ENCODE measurements around the gene ESYT3. TPM values are rescaled to one million over a fixed set of nuclear protein-coding genes. Genes with fewer than 3 reads are reported as not detected.
"Not testable (repeated sequence)": the region's sequence is repeated elsewhere in the genome, so short reads cannot be mapped to it uniquely, and the experiment has no call there.

The ESYT3 gene
- polyA plus RNA-seq, 4 donors, result 0.22 to 1.4 (median 0.31) TPM; not detected in 1

DNA sequence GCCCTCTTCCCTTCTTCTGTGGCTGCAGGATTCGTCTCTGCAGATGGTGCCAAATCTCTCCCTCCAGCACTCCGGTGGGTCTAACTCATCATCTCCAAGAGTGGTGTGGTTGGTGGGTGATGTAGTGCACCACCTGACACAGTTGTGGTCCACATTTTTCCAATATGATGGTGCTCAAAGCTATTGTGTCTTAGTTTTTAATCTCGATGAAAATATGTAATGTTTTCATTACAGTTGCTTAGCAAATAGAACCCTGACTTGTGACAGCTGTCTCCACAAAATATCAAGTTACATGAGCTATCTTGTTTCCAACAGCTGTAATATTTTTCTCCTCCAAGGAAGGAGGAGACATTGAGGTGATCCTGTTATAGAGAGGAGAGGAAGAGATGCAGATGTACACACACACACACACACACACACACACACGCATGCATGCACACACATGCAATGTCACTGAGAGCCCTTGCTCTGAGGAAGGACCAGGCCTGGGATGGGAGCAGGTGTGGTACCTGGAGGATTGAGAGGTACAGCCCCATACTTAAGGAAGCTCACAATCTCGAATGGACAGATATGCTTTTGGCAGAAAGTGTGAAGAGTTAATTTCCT lies 15.7 kb upstream of the ESYT3 start:
- WGBS, 3 donors, result 65 to 73% (median 68%) methylated on average over 5 of the region's 5 CpGs
- no peak overlapping the region for H3K4me3 ChIP-seq (ENCODE audit: low read depth in 1 of 3, low read length in 3 of 3)
- H3K27ac ChIP-seq (ENCODE audit: low read depth in 1 of 3, low read length in 2 of 3), result no peak overlapping the region
- DNase-seq (no peak), FAIRE-seq (no peak)
- no peaks in the 10 kb centered on the region for H3K36me3 ChIP-seq (ENCODE audit: control insufficient read depth in 3 of 3, insufficient read depth in 2 of 3, low read depth in 1 of 3, low read length in 3 of 3)
- peaks cover 0 to 3% (median 0%) of the 10 kb centered on the region in 3 donors for H3K27me3 ChIP-seq (ENCODE audit: control insufficient read depth in 3 of 3, insufficient read depth in 3 of 3, low read length in 3 of 3)
- peaks cover 0 to 4% of the 10 kb centered on the region in 2 donors for H3K9me3 ChIP-seq (ENCODE audit: control insufficient read depth in 2 of 2, insufficient read depth in 1 of 2, low read depth in 1 of 2, low read length in 1 of 2)
- H3K4me1 ChIP-seq (ENCODE audit: control insufficient read depth in 3 of 3, insufficient read depth in 2 of 3, low read depth in 1 of 3, low read length in 2 of 3), result no peaks in the 10 kb centered on the region

- H3K27ac ChIP-seq (ENCODE audit: low read depth in 1 of 3, low read length in 2 of 3), result no peak overlapping the region
- no peaks in the 10 kb centered on the region for H3K27me3 ChIP-seq (ENCODE audit: control insufficient read depth in 3 of 3, insufficient read depth in 3 of 3, low read length in 3 of 3)
- no peak for DNase-seq
- no peak overlapping the region for H3K4me3 ChIP-seq (ENCODE audit: low read depth in 1 of 3, low read length in 3 of 3)
- WGBS, 3 donors, result 80 to 100% (median 88%) methylated on average over 1 of the region's 1 CpG
- FAIRE-seq, result no peak
- peaks cover 0 to 4% of the 10 kb centered on the region in 2 donors for H3K9me3 ChIP-seq (ENCODE audit: control insufficient read depth in 2 of 2, insufficient read depth in 1 of 2, low read depth in 1 of 2, low read length in 1 of 2)
- H3K4me1 ChIP-seq (ENCODE audit: control insufficient read depth in 3 of 3, insufficient read depth in 2 of 3, low read depth in 1 of 3, low read length in 2 of 3), result no peaks in the 10 kb centered on the region
- H3K36me3 ChIP-seq (ENCODE audit: control insufficient read depth in 3 of 3, insufficient read depth in 2 of 3, low read depth in 1 of 3, low read length in 3 of 3), result no peaks in the 10 kb centered on the region
These were observed 11.1 kb upstream of the ESYT3 start for GRCh38 chr3:138423316-138423715.

- Histone ChIP-seq H3K4me1 (ENCODE audit: control insufficient read depth in 3 of 3, insufficient read depth in 2 of 3, low read depth in 1 of 3, low read length in 2 of 3) (no peaks in the 10 kb centered on the region), H3K9me3 (ENCODE audit: control insufficient read depth in 2 of 2, insufficient read depth in 1 of 2, low read depth in 1 of 2, low read length in 1 of 2) (peaks cover 0 to 4% of the 10 kb centered on the region in 2 donors), H3K27ac (ENCODE audit: low read depth in 1 of 3, low read length in 2 of 3) (no peak overlapping the region), H3K4me3 (ENCODE audit: low read depth in 1 of 3, low read length in 3 of 3) (no peak overlapping the region), H3K27me3 (ENCODE audit: control insufficient read depth in 3 of 3, insufficient read depth in 3 of 3, low read length in 3 of 3) (peaks cover 0 to under 1% (median 0%) of the 10 kb centered on the region in 3 donors), H3K36me3 (ENCODE audit: control insufficient read depth in 3 of 3, insufficient read depth in 2 of 3, low read depth in 1 of 3, low read length in 3 of 3) (no peaks in the 10 kb centered on the region)
- 87 to 90% (median 88%) methylated on average over 2 of the region's 2 CpGs for WGBS, 3 donors
- DNase-seq (no peak), FAIRE-seq (no peak)
These were observed 10.1 kb upstream of the ESYT3 start for GRCh38 chr3:138424323-138424722.

- Histone ChIP-seq H3K4me3 (ENCODE audit: low read depth in 1 of 3, low read length in 3 of 3) (no peak overlapping the region), H3K9me3 (ENCODE audit: control insufficient read depth in 2 of 2, insufficient read depth in 1 of 2, low read depth in 1 of 2, low read length in 1 of 2) (no peaks in the 10 kb centered on the region), H3K27ac (ENCODE audit: low read depth in 1 of 3, low read length in 2 of 3) (no peak overlapping the region), H3K27me3 (ENCODE audit: control insufficient read depth in 3 of 3, insufficient read depth in 3 of 3, low read length in 3 of 3) (peaks cover 0 to 3% (median 0%) of the 10 kb centered on the region in 3 donors), H3K4me1 (ENCODE audit: control insufficient read depth in 3 of 3, insufficient read depth in 2 of 3, low read depth in 1 of 3, low read length in 2 of 3) (no peaks in the 10 kb centered on the region), H3K36me3 (ENCODE audit: control insufficient read depth in 3 of 3, insufficient read depth in 2 of 3, low read depth in 1 of 3, low read length in 3 of 3) (no peaks in the 10 kb centered on the region)
- WGBS, 3 donors, result 52 to 58% (median 52%) methylated on average over 3 of the region's 3 CpGs
- FAIRE-seq, result no peak
- DNase-seq, result no peak
These were observed 8.2 kb upstream of the ESYT3 start for GRCh38 chr3:138426211-138426610.

GRCh38 chr3:138426754-138427153 lies 7.7 kb upstream of the ESYT3 start:
- not testable (repeated sequence) for H3K27ac ChIP-seq (ENCODE audit: low read depth in 1 of 3, low read length in 2 of 3); H3K9me3 ChIP-seq (ENCODE audit: control insufficient read depth in 2 of 2, insufficient read depth in 1 of 2, low read depth in 1 of 2, low read length in 1 of 2); H3K36me3 ChIP-seq (ENCODE audit: control insufficient read depth in 3 of 3, insufficient read depth in 2 of 3, low read depth in 1 of 3, low read length in 3 of 3); FAIRE-seq; H3K27me3 ChIP-seq (ENCODE audit: control insufficient read depth in 3 of 3, insufficient read depth in 3 of 3, low read length in 3 of 3); DNase-seq; H3K4me1 ChIP-seq (ENCODE audit: control insufficient read depth in 3 of 3, insufficient read depth in 2 of 3, low read depth in 1 of 3, low read length in 2 of 3); H3K4me3 ChIP-seq (ENCODE audit: low read depth in 1 of 3, low read length in 3 of 3)
- WGBS, 3 donors, result 92 to 97% (median 96%) methylated on average over 4 of the region's 4 CpGs

DNA sequence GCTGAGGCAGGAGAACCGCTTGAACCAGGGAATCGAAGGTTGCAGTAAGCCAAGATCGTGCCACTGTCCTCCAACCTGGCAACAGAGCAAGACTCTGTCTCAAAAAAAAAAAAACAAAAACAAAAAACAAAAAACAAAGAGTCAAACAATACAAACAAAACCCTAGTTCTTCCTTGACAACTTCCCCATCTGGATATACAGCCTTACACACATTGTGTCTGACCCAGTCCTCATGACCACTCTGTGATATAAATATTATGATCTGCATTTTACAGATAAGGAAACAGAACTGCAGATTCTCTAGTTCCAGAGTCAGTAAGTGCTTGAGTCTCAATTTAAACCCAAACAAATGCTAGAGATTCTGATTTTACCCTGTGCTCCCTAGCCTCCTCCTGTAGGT lies 4.8 kb upstream of the ESYT3 start:
- FAIRE-seq, result no peak

GRCh38 chr3:138432576-138433240 lies 1.7 kb upstream of the ESYT3 start:
- peaks cover 0 to 8% of the 10 kb centered on the region in 2 donors for H3K9me3 ChIP-seq (ENCODE audit: control insufficient read depth in 2 of 2, insufficient read depth in 1 of 2, low read depth in 1 of 2, low read length in 1 of 2)
- 86 to 88% (median 86%) methylated on average over 4 of the region's 4 CpGs for WGBS, 3 donors
- H3K4me3 ChIP-seq (ENCODE audit: low read depth in 1 of 3, low read length in 3 of 3), result no peak overlapping the region
- H3K27ac ChIP-seq (ENCODE audit: low read depth in 1 of 3, low read length in 2 of 3), result no peak overlapping the region
- H3K4me1 ChIP-seq (ENCODE audit: control insufficient read depth in 3 of 3, insufficient read depth in 2 of 3, low read depth in 1 of 3, low read length in 2 of 3), result peaks cover 0 to 20% (median 8%) of the 10 kb centered on the region in 3 donors
- no peak for FAIRE-seq
- H3K36me3 ChIP-seq (ENCODE audit: control insufficient read depth in 3 of 3, insufficient read depth in 2 of 3, low read depth in 1 of 3, low read length in 3 of 3), result no peaks in the 10 kb centered on the region
- DNase-seq, result no peak
- H3K27me3 ChIP-seq (ENCODE audit: control insufficient read depth in 3 of 3, insufficient read depth in 3 of 3, low read length in 3 of 3), result peaks cover 11 to 60% (median 21%) of the 10 kb centered on the region in 3 donors

More for the DNA sequence above, 4.8 kb upstream of the ESYT3 start:
- Histone ChIP-seq H3K9me3 (ENCODE audit: control insufficient read depth in 2 of 2, insufficient read depth in 1 of 2, low read depth in 1 of 2, low read length in 1 of 2) (peaks cover 0 to 5% of the 10 kb centered on the region in 2 donors), H3K4me1 (ENCODE audit: control insufficient read depth in 3 of 3, insufficient read depth in 2 of 3, low read depth in 1 of 3, low read length in 2 of 3) (peaks cover 0 to 8% (median 4%) of the 10 kb centered on the region in 3 donors), H3K27me3 (ENCODE audit: control insufficient read depth in 3 of 3, insufficient read depth in 3 of 3, low read length in 3 of 3) (peaks cover 2 to 30% (median 5%) of the 10 kb centered on the region in 3 donors), H3K27ac (ENCODE audit: low read depth in 1 of 3, low read length in 2 of 3) (no peak overlapping the region), H3K4me3 (ENCODE audit: low read depth in 1 of 3, low read length in 3 of 3) (no peak overlapping the region), H3K36me3 (ENCODE audit: control insufficient read depth in 3 of 3, insufficient read depth in 2 of 3, low read depth in 1 of 3, low read length in 3 of 3) (no peaks in the 10 kb centered on the region)
- DNase-seq, result no peak
- 87 to 93% (median 88%) methylated on average over 3 of the region's 3 CpGs for WGBS, 3 donors

DNA sequence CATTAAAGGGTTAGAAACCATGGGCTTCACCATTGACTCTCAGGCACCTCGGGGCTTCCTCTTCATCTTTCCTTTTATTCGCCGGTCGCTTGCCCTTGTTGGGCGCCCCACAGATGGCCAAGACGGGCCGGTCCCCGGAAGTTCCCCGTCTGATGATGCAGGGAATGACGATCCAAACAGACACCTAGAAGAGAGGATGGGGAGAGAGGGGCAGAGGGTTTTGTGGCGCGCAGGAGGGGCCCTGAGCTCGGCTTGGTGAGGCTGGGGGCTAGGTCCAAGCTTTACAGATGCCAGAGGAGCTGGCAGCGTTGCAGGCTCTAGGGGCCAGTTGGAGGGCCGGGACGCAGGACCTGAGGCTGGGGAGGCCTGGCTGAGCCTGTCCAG lies 532 bp upstream of the ESYT3 start:
- FAIRE-seq (no peak), DNase-seq (no peak)
- Histone ChIP-seq H3K4me3 (ENCODE audit: low read depth in 1 of 3, low read length in 3 of 3) (no peak overlapping the region), H3K27me3 (ENCODE audit: control insufficient read depth in 3 of 3, insufficient read depth in 3 of 3, low read length in 3 of 3) (peaks cover 11 to 60% (median 21%) of the 10 kb centered on the region in 3 donors), H3K27ac (ENCODE audit: low read depth in 1 of 3, low read length in 2 of 3) (no peak overlapping the region), H3K9me3 (ENCODE audit: control insufficient read depth in 2 of 2, insufficient read depth in 1 of 2, low read depth in 1 of 2, low read length in 1 of 2) (peaks cover 0 to 8% of the 10 kb centered on the region in 2 donors), H3K36me3 (ENCODE audit: control insufficient read depth in 3 of 3, insufficient read depth in 2 of 3, low read depth in 1 of 3, low read length in 3 of 3) (no peaks in the 10 kb centered on the region), H3K4me1 (ENCODE audit: control insufficient read depth in 3 of 3, insufficient read depth in 2 of 3, low read depth in 1 of 3, low read length in 2 of 3) (peaks cover 0 to 20% (median 8%) of the 10 kb centered on the region in 3 donors)
- 22 to 59% (median 43%) methylated on average over 16 of the region's 16 CpGs for WGBS, 3 donors

All from small intestine (tissue), 7 donors.